ENCODE results near the gene FOXN3.
"Not testable (repeated sequence)": the region's sequence is repeated elsewhere in the genome, so short reads cannot be mapped to it uniquely, and the experiment has no call there.

The FOXN3 gene

DNA sequence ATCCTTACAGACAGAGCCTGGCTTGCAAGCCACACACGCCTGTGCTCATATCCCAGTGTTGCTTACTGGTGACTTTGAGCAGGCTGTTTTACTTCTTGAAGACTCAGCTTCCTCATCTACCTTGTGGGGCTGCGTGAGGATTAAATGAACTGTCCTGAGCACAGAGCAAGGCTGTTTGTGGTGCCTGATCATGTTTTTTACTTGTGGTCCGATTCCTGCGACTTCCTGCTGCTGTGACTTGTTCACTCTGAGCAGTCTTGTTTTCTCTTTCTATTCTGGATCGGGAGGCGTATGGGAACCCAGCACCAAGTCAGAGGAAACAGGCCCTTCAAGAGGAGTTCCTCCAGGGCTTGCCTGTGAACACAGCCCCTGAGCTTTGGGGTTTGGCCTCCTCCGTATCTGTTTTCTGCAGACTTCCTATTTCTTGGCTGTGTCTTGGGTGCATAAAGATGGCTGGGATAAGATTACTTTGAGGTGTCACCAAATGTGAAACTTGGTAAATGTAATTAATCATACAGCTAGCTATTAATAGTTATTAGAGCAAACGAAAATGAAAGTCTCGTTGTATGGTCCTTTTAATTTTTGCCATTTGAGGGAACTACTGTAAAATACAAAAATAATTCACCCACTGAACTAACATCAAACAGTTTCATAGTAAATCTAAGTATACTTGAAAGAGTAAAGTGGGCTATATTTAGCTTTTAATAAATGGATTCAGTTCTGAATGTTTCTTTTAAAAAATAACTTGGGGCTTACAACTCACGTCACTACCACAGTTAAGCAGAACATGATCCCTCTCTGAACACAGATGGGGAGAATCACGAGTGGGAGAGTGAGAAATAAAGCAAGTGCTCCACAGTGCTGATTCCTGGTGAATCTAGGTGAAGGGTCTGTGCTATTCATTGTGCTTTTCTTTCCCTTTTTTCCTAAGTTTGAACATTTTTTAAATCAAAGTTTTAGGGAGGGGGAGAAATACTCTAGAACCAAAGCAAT lies 251.5 kb downstream of the FOXN3 start:
- DNase-seq (ENCODE audit: low read depth, low spot score): no peak

- DNase-seq (ENCODE audit: low read depth, low spot score): no peak
Observed at GRCh38 chr14:89164168-89165073, 252.6 kb downstream of the FOXN3 start.

DNA sequence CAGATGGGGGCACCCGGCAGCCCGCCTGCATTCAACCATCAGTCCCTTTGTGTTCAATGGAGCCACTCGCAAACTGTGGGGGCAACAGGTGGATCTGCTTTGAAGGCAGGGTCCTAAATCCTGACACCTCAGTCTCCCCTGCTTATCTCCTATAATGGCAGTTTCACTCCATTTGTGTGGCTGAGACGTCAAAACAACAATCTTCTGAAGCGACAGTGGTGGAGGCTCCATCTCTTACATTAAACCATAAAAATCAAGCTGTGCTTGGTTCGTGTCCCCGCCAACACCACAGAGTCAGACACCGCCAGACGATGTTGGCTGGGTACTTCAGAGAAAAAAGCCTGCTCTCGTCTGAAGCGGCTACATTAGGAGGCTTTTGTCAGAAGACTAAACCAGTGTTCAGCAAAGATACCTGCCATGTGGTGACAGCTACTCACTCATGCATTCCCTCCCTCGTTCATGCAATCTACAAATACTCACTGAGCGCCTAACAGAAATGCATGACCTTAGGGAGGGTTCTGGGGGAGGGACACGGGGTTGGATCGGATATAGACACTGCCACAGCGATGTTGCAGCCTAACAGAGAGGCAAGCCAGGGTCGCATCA lies 253.9 kb downstream of the FOXN3 start:
- DNase-seq (ENCODE audit: low read depth, low spot score): no peak

DNA sequence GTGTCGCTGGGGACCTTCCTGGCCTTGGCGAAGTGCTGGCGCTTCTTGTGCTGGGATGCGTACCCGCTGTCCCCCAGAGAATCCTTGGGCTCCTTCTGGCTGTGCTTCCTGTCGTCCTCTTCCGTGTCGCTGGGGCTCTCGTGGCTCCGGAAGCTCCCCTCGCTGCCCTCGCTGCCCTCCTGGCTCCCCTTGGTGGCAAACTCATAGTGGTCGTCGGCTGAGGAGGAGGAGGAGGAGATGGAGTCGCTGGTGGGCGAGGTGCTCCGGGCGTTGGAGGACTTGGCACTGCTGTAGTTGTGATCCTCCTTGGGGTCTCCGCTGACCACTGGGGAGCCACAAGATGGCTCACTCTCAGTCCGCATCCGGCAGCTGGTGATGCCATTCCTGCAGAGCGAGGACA lies 254.4 kb downstream of the FOXN3 start:
- DNase-seq (ENCODE audit: low read depth, low spot score): no peak

DNA sequence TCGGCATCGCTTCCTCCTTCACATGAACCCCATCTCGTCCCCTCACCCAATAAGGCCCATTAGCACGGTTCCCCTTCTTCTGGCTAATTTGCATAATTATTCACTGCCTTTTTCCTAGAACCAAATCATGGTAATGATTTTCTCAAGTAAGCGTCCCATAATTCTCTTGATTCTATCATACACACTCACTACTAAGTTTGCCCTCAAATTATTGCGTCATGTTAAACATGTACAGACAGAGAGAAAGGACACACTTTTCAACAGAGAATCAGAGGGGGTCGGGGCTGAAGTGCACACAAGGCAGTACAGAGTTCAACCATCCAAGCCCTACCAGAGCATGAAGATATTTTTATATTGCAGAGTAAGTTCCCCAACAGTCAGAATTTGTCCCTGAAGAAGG lies 256.6 kb downstream of the FOXN3 start:
- no peak for DNase-seq (ENCODE audit: low read depth, low spot score)

DNA sequence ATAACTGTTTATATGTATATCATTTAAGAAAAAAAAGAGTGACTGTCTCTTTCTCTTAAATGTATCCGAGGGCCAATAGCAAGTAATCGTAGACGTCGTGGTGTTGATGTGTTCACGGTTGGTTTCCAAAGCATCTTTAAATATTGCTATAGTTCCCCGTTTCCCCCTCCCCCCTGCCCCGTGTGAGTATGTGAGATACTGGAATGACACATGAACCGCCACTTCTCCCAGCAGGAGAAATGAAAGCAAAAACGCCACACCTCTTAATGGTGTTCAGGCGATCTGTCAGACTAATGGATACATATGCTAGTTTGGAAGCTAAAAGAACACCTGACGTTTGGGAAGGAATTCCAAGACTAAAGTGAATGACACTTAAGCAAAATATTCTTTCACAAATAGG lies 258.3 kb downstream of the FOXN3 start:
- DNase-seq (ENCODE audit: low read depth, low spot score): no peak

GRCh38 chr14:89158104-89158503 lies 258.9 kb downstream of the FOXN3 start:
- DNase-seq (ENCODE audit: low read depth, low spot score): peak; percentile 53

- no peak for DNase-seq (ENCODE audit: low read depth, low spot score)
Observed at GRCh38 chr14:89155491-89155890, 261.5 kb downstream of the FOXN3 start.

- DNase-seq (ENCODE audit: low read depth, low spot score): not testable (repeated sequence)
Observed at GRCh38 chr14:89151693-89152092, 265.3 kb downstream of the FOXN3 start.

- no peak for DNase-seq (ENCODE audit: low read depth, low spot score)
Observed at GRCh38 chr14:89146274-89146673, 270.8 kb downstream of the FOXN3 start.

DNA sequence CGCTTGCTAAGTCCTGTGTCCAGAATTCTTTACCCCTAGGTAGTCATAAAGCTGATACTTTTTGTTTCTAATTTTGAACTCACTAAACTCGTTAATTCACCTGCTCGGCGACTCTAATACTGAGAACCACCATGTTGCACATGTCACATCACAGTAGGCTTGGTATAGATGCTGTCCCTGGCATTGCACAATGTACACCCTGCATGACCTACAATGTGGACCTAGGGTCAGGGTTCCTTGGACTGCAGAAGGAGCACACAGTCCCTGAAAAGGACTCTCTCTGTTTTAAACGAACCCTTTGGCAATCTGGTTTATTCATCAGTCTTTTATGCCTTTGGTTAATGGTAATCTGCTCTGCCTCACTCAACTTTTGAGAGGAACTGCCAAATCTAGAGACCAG lies 272.4 kb downstream of the FOXN3 start:
- DNase-seq (ENCODE audit: low read depth, low spot score): no peak

- no peak for DNase-seq (ENCODE audit: low read depth, low spot score)
Observed at GRCh38 chr14:89144066-89144465, 273.0 kb downstream of the FOXN3 start.

GRCh38 chr14:89143595-89143994 lies 273.4 kb downstream of the FOXN3 start:
- no peak for DNase-seq (ENCODE audit: low read depth, low spot score)

GRCh38 chr14:89142366-89142765 lies 274.7 kb downstream of the FOXN3 start:
- no peak for DNase-seq (ENCODE audit: low read depth, low spot score)

GRCh38 chr14:89141862-89142261 lies 275.2 kb downstream of the FOXN3 start:
- no peak for DNase-seq (ENCODE audit: low read depth, low spot score)

- no peak for DNase-seq (ENCODE audit: low read depth, low spot score)
Observed at GRCh38 chr14:89140326-89140725, 276.7 kb downstream of the FOXN3 start.

- DNase-seq (ENCODE audit: low read depth, low spot score): peak; percentile 41
Observed at GRCh38 chr14:89139404-89140247, 277.4 kb downstream of the FOXN3 start.

DNA sequence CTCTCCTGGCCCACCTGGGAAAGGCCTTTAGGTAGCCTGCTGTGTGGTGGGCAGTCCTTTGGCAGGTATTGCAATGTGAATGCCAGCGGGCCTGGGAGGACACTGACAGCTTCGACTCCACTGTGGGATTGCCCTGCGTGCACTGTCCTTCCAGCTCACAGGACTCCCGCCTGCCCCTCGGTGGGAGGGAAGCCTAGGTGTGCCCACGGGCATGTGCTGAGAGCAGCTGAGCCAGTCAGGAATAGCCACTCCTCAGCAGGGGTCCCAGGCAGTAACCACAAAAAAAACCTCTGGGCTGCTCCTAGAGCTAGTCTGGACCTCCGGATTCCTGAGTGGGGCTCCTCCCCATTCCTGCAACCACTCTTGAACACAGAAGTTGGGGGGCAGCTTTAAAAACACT lies 278.2 kb downstream of the FOXN3 start:
- DNase-seq (ENCODE audit: low read depth, low spot score): peak; percentile 21

DNA sequence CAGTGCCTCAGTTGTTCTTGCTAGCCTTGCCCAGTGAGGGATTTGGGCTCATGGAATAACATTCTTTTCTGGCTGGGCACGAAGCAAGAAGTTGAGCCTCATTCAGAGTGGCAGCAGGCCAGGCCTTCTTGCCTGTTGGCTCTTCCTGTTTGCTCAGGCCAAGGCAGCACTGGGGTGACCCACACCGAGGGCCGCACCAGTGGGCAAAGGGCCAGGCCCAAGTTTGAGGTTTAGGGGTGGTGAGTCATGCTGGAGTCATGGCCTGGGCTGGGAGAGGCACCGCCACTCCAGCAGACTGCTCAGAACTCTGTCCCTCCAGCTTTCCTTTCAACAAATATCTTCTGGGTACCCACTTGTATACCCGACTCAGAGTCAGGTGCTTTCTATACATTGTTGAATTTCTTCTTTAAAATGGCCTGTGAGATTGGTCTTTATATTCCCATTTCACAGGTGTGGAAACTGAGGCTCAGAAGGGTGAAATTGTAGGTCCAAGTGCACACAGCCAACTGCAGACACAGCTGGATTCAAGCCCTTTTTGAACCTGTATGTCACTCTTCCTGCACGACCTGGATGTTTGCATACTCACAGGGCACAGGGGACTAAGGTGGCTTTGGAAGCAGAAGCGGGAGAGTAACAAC lies 279.4 kb downstream of the FOXN3 start:
- DNase-seq (ENCODE audit: low read depth, low spot score): no peak

DNA sequence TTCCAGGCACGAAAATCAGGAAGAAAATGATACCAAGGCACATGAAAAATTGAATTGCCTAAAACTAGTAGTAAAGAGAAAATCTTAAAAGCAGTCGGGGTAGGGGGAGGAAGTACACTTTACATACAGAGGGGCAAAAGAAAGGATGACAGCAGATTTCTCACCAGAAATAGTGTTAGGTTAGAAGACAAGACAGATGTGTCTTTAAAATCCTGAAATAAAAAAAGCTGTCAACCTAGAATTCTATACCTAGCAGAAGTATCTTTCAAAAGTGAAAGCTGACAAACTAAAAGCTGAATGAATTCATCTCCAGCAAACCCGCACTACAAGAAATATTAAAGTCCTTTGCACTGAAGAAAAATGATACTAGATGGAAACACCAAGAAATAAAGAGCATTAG lies 280.4 kb downstream of the FOXN3 start:
- no peak for DNase-seq (ENCODE audit: low read depth, low spot score)

DNA sequence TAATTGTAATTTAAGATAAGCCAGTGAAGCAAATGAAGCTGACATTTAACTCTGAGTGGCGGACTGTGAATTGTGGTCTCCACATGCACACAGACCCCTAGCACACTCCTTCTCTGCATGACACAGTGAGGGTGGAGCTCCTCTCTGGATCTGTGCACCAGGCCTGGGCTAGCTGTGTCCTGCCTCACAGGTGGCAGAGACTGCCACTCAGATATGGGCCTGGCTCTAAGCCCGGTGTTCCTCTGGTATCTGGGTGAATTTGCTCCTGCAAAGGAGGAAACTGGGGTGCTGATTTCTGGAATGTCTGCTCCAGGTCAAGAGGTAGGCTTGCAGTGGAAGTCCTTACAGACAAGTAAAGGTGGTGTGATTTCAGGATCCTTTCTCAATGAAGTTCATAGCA lies 282.4 kb downstream of the FOXN3 start:
- DNase-seq (ENCODE audit: low read depth, low spot score): no peak

Data from ELF-1 (cell line).